KBM-7 (cell line): ENCODE data around the gene CD9.

Source experiments
- DNase-seq: peaks from one replicate; pipeline ENCODE4 v3.0.0-alpha.2; 2015
- in situ Hi-C: fragments of 300-500 bp; cut with MboI; formaldehyde crosslinking; loops from 2 replicates; pipeline ENCODE4 v1.14.3; 2020; ENCODE audit warnings: low sequenced_read_pairs, low pct_unique_long_range_greater_than_20kb, mixed read lengths

Gene CD9

DNA sequence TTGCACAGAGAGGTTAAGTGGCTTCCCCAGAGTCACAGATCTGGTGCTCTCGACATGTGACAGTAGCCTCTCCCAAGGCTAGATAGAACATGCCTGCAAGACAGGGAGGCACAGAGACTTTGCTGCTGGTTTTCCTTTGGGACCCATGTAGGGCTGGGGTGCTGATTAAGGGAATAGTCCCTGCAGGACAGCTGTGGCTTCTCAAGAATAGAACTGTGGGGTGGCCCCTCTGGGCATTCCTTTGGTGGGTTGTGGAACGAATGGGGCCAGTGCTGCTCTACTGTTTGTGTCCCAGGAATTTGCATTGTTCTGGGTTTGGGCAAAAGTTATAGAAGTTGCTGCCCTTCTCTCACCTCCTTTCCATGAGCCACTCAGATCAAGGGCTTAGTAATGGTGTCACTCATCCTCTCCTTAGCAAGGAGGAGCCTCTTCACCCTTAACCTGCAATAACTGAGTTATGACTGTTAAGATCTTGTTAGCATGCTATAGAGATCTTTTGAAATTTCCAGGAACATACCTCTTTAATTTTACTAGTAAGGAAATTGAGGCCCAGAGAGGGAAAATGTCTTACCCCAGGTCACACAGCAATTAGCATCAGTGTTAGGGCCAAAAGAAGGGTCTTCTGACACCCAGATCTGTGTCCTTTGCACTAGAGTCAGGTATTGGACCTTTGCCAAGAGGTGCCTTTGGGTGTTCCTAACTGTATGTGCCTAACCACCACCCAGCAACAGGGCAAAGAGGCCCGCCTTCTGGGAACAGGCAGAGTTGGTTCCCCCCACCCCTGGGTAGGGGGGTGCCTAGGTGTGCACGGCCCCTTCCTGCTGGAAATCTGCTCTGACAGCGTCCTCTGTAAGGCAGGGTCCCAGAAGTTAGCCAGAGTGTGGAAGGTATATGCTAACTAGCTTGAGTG lies 31.4 kb downstream of the CD9 start:
- no peak for DNase-seq

DNA sequence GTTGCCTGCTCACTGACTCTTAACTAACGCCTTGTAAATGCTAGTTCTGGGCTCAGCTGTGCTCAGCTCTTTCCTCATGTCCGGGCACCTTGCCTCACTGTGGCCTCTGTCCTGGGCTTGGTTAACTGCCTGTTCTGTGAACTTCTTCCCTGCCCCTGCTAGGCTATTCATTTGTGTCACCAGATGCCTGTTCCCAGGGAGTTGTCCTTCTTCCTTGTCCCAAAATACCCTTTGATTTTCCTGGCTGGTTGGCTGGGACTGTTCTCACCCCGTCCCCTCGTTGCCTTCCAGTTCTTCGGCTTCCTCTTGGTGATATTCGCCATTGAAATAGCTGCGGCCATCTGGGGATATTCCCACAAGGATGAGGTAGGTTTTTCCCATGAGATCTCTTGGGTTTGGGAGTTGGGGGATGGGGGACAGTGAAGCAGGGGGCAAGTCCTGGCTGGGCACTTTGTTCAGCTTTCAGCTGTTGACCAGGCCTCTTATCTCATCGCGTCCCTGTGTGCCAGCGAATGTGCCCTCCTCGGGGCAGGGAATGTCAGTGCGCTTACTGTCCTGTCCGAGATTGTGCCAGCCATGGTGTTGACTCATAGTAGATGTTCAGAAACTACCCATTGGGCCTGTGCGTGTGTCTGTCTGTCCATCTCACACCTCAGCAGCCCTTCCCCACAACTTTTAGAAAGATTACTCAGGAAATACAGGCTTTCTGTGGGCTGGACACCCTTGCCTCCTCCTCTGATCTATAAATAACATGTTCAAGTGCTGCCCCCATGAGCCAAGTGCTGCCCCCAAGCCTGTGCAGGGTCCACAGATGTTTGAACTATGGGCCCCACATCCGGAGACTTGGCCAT lies 33.1 kb downstream of the CD9 start:
- DNase-seq, result peak; percentile 19
- in situ Hi-C loops, result no loop called here

More for the DNA sequence above, 31.4 kb downstream of the CD9 start:
- in situ Hi-C loops, result no loop called here

- DNase-seq, result no peak
- in situ Hi-C loops, result no loop called here
These were observed 34.0 kb downstream of the CD9 start for GRCh38 chr12:6234214-6234613.

- in situ Hi-C loops, result no loop called here
- no peak for DNase-seq
These were observed 34.7 kb downstream of the CD9 start for GRCh38 chr12:6234906-6235305.

GRCh38 chr12:6235499-6235898 lies 35.3 kb downstream of the CD9 start:
- DNase-seq, result no peak
- in situ Hi-C loops, result no loop called here

GRCh38 chr12:6235906-6236640 lies 35.9 kb downstream of the CD9 start:
- DNase-seq, result no peak
- in situ Hi-C loops, result no loop called here

GRCh38 chr12:6236641-6236940 lies 36.4 kb downstream of the CD9 start:
- in situ Hi-C loops, result no loop called here
- DNase-seq, result no peak

GRCh38 chr12:6237830-6238229 lies 37.6 kb downstream of the CD9 start:
- in situ Hi-C loops, result no loop called here
- DNase-seq, result no peak

DNA sequence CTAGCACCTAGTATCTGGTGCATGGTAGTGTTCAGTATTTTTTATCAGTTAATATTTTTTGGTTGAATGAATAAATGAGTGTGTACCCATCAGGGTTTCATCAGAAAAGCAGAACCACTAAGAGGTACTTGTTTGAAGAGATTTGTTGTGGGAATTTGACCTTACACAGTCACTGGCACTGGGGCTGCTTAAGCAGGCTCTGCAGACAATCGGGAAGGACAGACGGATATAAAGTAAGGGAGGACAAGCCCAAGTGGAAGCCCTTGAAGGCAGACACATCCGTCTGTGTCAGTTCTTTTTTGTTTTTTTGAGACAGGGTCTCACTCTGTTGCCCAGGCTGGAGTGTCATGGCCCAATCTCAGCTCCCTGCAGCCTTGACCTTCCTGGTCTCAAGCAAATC lies 38.7 kb downstream of the CD9 start:
- no peak for DNase-seq
- in situ Hi-C loops, result no loop called here

- DNase-seq, result no peak
- in situ Hi-C loops, result no loop called here
These were observed 41.3 kb downstream of the CD9 start for GRCh38 chr12:6241495-6241894.

GRCh38 chr12:6249580-6249979 lies 49.4 kb downstream of the CD9 start:
- in situ Hi-C loops, result no loop called here
- no peak for DNase-seq

DNA sequence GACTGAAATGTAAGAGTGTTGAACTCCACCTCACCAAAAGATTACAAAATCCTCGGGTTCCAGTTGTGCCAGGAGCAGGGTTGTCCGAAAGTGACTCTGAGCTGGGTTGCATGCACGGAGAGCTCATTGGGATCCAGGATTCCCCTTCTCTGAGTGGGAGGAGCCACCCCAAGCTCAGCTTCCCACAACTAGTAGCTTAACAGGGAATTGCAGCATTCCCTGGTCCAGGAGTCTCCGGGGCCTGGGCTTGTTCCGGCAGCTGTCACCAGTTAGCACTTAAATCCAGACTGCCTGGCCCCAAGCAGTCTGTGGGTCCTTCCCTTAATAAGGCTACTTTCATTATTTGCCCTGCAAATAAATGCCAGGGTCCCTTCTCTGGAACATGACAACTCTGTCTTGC lies 50.1 kb downstream of the CD9 start:
- in situ Hi-C loops, result no loop called here
- DNase-seq, result no peak

- no peak for DNase-seq
- in situ Hi-C loops, result no loop called here
These were observed 53.1 kb downstream of the CD9 start for GRCh38 chr12:6253278-6253677.

DNA sequence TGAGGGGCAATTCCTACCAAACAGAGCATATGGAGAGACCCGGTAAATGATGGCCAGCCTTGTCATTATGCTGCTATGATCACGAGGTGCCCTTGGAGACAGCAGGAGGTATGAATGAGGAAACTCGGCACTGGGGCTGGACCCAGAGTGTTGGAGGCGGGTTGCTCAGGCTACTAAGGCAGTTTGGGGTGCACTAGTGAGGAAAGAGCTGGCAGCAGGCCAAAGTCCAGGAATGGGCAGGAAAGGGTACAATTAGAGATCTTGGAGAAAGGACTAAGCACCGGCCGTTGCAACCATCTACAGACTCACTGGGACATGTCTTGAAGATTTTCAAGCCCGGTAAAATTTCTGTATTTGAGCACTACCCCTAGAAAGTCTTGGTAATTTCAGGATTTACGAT lies 54.3 kb downstream of the CD9 start:
- no peak for DNase-seq
- in situ Hi-C loops, result no loop called here

DNA sequence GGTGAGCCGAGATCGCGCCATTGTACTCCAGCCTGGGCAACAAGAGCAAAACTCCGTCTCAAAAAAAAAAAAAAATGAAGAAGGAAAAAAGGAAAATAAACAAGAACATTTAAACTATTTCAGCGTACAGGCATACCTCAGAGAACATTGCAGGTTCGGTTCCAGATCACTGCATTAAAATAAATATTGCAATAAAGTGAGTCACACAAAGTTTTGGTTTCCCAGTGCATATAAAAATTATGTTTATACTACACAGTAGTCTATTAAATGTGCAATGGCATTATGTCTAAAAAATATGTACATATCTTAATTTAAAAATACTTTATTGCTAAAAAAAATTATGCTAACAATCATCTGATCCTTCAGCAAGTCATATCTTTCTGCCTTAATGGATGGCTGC lies 56.8 kb downstream of the CD9 start:
- in situ Hi-C loops, result no loop called here
- no peak for DNase-seq

- DNase-seq, result no peak
- in situ Hi-C loops, result no loop called here
These were observed 62.0 kb downstream of the CD9 start for GRCh38 chr12:6262211-6262610.

DNA sequence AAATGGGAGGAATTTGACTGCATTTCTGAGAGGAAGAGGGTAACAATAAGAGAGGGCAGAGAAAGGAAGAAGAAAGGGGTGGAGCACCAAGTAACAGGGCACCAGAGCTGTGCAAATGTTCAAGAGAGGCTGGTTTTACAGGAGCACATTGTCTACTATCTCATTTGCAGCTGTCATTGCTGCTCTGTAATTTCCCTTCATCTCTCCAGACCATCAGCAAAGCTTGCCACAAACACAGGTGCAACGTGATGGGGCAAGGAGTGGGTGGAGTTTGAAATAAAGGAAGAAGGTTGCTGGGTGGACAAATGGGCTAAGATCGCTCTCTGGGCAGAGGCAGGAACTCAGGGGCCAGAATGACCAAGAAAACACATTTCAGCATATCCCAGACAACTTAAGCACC lies 62.4 kb downstream of the CD9 start:
- in situ Hi-C loops, result no loop called here
- DNase-seq, result no peak

- in situ Hi-C loops, result no loop called here
These were observed 63.7 kb downstream of the CD9 start for GRCh38 chr12:6263931-6264330.

GRCh38 chr12:6264402-6265037 lies 64.3 kb downstream of the CD9 start:
- DNase-seq, result no peak
- in situ Hi-C loops, result no loop called here

More at GRCh38 chr12:6263931-6264330, 63.7 kb downstream of the CD9 start:
- DNase-seq, result no peak
